SK-N-SH (cell line): ENCODE results near the gene ACTL8.

Experiments
- CTCF ChIP-seq: fragments of 200-600 bp; sonication (generic); IDR thresholded peaks from 2 replicates; pipeline ENCODE4 v1.6.1; 2017; ENCODE audit warnings: antibody characterized with exemption, mild to moderate bottlenecking, moderate library complexity
- EZH2phosphoT487 ChIP-seq: fragments of 200-600 bp; sonication (generic); IDR thresholded peaks from 2 replicates; pipeline ENCODE4 v1.6.1; 2017; ENCODE audit warnings: low read depth, mixed run types, mild to moderate bottlenecking, antibody characterized with exemption, moderate library complexity, borderline replicate concordance
- FOXM1 ChIP-seq: IDR thresholded peaks from 2 replicates; pipeline ENCODE4 v1.4.0; 2012; ENCODE audit warnings: low read depth, mild to moderate bottlenecking
- GABPA ChIP-seq: IDR thresholded peaks from 2 replicates; pipeline ENCODE4 v1.4.0; 2012; ENCODE audit warnings: low read depth, mild to moderate bottlenecking
- POLR2AphosphoS5 ChIP-seq: IDR thresholded peaks from 2 replicates; pipeline ENCODE4 v1.6.1; 2012; ENCODE audit warnings: low read depth, low read length
- RAD21 ChIP-seq: IDR thresholded peaks from 2 replicates; pipeline ENCODE4 v1.6.1; 2012; ENCODE audit warnings: mild to moderate bottlenecking, low read length
- RFX5 ChIP-seq: IDR thresholded peaks from 2 replicates; pipeline ENCODE4 v1.6.1; 2012; ENCODE audit warnings: mild to moderate bottlenecking, improper control_type of control experiment, low read length
- SIN3A ChIP-seq: IDR thresholded peaks from 2 replicates; pipeline ENCODE4 v1.6.1; 2012; ENCODE audit warnings: low read depth, mild to moderate bottlenecking, low read length, moderate library complexity, borderline replicate concordance
- TCF12 ChIP-seq: IDR thresholded peaks from 2 replicates; pipeline ENCODE4 v1.4.0; 2012
- YY1 ChIP-seq: IDR thresholded peaks from 2 replicates; pipeline ENCODE4 v1.4.0; 2012; ENCODE audit warnings: low read depth, mild to moderate bottlenecking
- ZBTB33 ChIP-seq: IDR thresholded peaks from 2 replicates; pipeline ENCODE4 v1.4.0; 2012; ENCODE audit warnings: low read depth, borderline replicate concordance

GRCh38 chr1:17791055-17791390, 35.9 kb downstream of the ACTL8 start:
- no peak for TF ChIP-seq CTCF
- no peak for TF ChIP-seq TCF12
- no peak for TF ChIP-seq SIN3A
- TF ChIP-seq GABPA = no peak
- no peak for TF ChIP-seq RAD21
- no peak for TF ChIP-seq EZH2phosphoT487
- TF ChIP-seq FOXM1 = no peak
- TF ChIP-seq RFX5 = no peak
- TF ChIP-seq ZBTB33 = no peak
- TF ChIP-seq YY1 = no peak
- TF ChIP-seq POLR2AphosphoS5 = no peak
